ENCODE measurements around the gene VWC2.

VWC2 gene

DNA sequence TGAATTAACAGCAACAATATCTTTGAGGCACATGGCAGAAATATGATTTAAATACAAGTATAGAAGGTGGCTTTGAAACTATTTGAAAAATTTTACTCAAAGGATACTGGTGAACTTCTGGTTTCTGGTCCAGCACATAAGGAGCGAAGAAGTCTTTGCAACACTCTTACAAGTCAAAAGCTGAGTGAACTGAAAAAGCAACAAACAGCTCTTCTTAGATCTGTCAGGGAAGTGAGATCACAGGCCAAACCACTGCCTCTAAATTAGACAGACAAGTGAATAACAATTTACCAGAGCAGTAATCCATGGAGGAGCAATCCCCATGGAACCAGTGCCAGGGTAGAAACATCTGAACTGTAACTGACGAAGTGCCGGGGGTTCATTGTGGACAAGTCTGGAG lies 9.6 kb upstream of the VWC2 start:
- TF ChIP-seq CSRNP3 (CRISPR knock-in tag; IDR thresholded peaks at IDR 0.05) = no peak
- TF ChIP-seq, protein P1, sequence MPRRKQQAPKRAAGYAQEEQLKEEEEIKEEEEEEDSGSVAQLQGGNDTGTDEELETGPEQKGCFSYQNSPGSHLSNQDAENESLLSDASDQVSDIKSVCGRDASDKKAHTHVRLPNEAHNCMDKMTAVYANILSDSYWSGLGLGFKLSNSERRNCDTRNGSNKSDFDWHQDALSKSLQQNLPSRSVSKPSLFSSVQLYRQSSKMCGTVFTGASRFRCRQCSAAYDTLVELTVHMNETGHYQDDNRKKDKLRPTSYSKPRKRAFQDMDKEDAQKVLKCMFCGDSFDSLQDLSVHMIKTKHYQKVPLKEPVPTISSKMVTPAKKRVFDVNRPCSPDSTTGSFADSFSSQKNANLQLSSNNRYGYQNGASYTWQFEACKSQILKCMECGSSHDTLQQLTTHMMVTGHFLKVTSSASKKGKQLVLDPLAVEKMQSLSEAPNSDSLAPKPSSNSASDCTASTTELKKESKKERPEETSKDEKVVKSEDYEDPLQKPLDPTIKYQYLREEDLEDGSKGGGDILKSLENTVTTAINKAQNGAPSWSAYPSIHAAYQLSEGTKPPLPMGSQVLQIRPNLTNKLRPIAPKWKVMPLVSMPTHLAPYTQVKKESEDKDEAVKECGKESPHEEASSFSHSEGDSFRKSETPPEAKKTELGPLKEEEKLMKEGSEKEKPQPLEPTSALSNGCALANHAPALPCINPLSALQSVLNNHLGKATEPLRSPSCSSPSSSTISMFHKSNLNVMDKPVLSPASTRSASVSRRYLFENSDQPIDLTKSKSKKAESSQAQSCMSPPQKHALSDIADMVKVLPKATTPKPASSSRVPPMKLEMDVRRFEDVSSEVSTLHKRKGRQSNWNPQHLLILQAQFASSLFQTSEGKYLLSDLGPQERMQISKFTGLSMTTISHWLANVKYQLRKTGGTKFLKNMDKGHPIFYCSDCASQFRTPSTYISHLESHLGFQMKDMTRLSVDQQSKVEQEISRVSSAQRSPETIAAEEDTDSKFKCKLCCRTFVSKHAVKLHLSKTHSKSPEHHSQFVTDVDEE (CRISPR knock-in tag; IDR thresholded peaks at IDR 0.05) = no peak
- TF ChIP-seq CSDC2 (CRISPR knock-in tag; IDR thresholded peaks at IDR 0.05) = no peak
- no peak for TF ChIP-seq ZNF8 (CRISPR knock-in tag; IDR thresholded peaks at IDR 0.05)
- TF ChIP-seq BACH2 (CRISPR knock-in tag; IDR thresholded peaks at IDR 0.05; ENCODE audit: borderline replicate concordance) = no peak
- TF ChIP-seq, protein P2, sequence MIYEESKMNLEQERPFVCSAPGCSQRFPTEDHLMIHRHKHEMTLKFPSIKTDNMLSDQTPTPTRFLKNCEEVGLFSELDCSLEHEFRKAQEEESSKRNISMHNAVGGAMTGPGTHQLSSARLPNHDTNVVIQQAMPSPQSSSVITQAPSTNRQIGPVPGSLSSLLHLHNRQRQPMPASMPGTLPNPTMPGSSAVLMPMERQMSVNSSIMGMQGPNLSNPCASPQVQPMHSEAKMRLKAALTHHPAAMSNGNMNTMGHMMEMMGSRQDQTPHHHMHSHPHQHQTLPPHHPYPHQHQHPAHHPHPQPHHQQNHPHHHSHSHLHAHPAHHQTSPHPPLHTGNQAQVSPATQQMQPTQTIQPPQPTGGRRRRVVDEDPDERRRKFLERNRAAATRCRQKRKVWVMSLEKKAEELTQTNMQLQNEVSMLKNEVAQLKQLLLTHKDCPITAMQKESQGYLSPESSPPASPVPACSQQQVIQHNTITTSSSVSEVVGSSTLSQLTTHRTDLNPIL (CRISPR knock-in tag; IDR thresholded peaks at IDR 0.05; ENCODE audit: low read depth) = no peak
- no peak for TF ChIP-seq ISL1 (CRISPR knock-in tag; IDR thresholded peaks at IDR 0.05)
- no peak for TF ChIP-seq ZFP3 (CRISPR knock-in tag; IDR thresholded peaks at IDR 0.05)
- TF ChIP-seq OSR1 (CRISPR knock-in tag; IDR thresholded peaks at IDR 0.05) = no peak
- TF ChIP-seq ZFP30 (CRISPR knock-in tag; IDR thresholded peaks at IDR 0.05) = no peak
- no peak for TF ChIP-seq RARB (CRISPR knock-in tag; IDR thresholded peaks at IDR 0.05)
- no peak for TF ChIP-seq TOX (CRISPR knock-in tag; IDR thresholded peaks at IDR 0.05; ENCODE audit: borderline replicate concordance)
- no peak for TF ChIP-seq ARNTL (CRISPR knock-in tag; IDR thresholded peaks at IDR 0.05; ENCODE audit: borderline replicate concordance, low read depth)
- TF ChIP-seq, protein P3, sequence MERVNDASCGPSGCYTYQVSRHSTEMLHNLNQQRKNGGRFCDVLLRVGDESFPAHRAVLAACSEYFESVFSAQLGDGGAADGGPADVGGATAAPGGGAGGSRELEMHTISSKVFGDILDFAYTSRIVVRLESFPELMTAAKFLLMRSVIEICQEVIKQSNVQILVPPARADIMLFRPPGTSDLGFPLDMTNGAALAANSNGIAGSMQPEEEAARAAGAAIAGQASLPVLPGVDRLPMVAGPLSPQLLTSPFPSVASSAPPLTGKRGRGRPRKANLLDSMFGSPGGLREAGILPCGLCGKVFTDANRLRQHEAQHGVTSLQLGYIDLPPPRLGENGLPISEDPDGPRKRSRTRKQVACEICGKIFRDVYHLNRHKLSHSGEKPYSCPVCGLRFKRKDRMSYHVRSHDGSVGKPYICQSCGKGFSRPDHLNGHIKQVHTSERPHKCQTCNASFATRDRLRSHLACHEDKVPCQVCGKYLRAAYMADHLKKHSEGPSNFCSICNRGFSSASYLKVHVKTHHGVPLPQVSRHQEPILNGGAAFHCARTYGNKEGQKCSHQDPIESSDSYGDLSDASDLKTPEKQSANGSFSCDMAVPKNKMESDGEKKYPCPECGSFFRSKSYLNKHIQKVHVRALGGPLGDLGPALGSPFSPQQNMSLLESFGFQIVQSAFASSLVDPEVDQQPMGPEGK (CRISPR knock-in tag; IDR thresholded peaks at IDR 0.05; ENCODE audit: borderline replicate concordance) = no peak
- no peak for ATAC-seq

DNA sequence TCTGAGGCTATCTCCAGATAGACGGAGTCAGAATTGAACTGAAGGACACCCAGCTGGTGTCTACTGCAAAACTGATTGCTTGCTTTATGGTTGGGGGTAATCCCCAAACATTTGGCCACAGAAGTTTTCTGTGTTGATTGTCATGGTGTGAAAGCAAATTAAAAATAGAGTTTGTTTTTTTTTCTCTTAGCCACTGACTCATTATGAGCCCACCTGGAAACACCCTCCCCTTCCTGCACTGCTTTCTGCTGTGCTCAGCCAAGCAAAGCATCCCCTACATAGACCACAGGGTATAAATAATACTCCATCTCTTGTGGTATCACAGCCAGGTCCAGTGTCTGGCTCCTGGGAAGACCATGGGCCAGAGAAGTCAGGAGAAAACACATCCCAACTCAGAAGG lies 6.5 kb upstream of the VWC2 start:
- TF ChIP-seq, protein P3 (CRISPR knock-in tag; IDR thresholded peaks at IDR 0.05; ENCODE audit: borderline replicate concordance) = no peak
- TF ChIP-seq, protein P1 (CRISPR knock-in tag; IDR thresholded peaks at IDR 0.05) = no peak
- TF ChIP-seq ESRRG (CRISPR knock-in tag; IDR thresholded peaks at IDR 0.05) = no peak
- TF ChIP-seq CSRNP3 (CRISPR knock-in tag; IDR thresholded peaks at IDR 0.05) = no peak
- TF ChIP-seq OSR1 (CRISPR knock-in tag; IDR thresholded peaks at IDR 0.05) = no peak
- TF ChIP-seq SNAI2 (CRISPR knock-in tag; IDR thresholded peaks at IDR 0.05) = no peak
- TF ChIP-seq RARB (CRISPR knock-in tag; IDR thresholded peaks at IDR 0.05) = no peak
- TF ChIP-seq ZFP3 (CRISPR knock-in tag; IDR thresholded peaks at IDR 0.05) = no peak
- TF ChIP-seq, protein P2 (CRISPR knock-in tag; IDR thresholded peaks at IDR 0.05; ENCODE audit: low read depth) = no peak
- TF ChIP-seq ZNF565 (CRISPR knock-in tag; conservative IDR thresholded peaks at IDR 0.05; ENCODE audit: low read depth) = no peak
- TF ChIP-seq PPARA (CRISPR knock-in tag; IDR thresholded peaks at IDR 0.05; ENCODE audit: borderline replicate concordance) = no peak
- no peak for TF ChIP-seq ISL1 (CRISPR knock-in tag; IDR thresholded peaks at IDR 0.05)
- TF ChIP-seq TCF4 (CRISPR knock-in tag; IDR thresholded peaks at IDR 0.05; ENCODE audit: borderline replicate concordance) = no peak
- no peak for TF ChIP-seq ARNTL (CRISPR knock-in tag; IDR thresholded peaks at IDR 0.05; ENCODE audit: borderline replicate concordance, low read depth)
- ATAC-seq = no peak

Data from SK-N-SH treated with all-trans-retinoic acid at 6 μM for 48 hours (cell line).